Activated naive CD4-positive, alpha-beta T cell treated with anti-CD3 and anti-CD28 coated beads, Interleukin-2, amount 10 ng/mL, durations not matched to agents 7 days and 5 days (primary cell): ENCODE results near the gene SLC35B3.

Source experiments
- CTCF ChIA-PET: fragments of 350-600 bp; sonication (Branson Sonifier 250); formaldehyde crosslinking; loops from one replicate; lab custom pipeline; 2021; ENCODE audit warnings: antibody characterized with exemption; lab: Charles Lee
- DNase-seq: peaks from one replicate; pipeline ENCODE4 v3.0.0-alpha.2; 2020
- H3K27ac Mint-ChIP-seq: one replicate; pipeline ENCODE4 v1.8.0; 2021; ENCODE audit warnings: mild to moderate bottlenecking, moderate library complexity, mixed read lengths
- H3K27me3 Mint-ChIP-seq: one replicate; pipeline ENCODE4 v1.8.0; 2021; ENCODE audit warnings: mild to moderate bottlenecking, mixed read lengths
- H3K36me3 Mint-ChIP-seq: one replicate; pipeline ENCODE4 v1.8.0; 2021; ENCODE audit warnings: mixed read lengths
- H3K4me1 Mint-ChIP-seq: one replicate; pipeline ENCODE4 v1.8.0; 2021; ENCODE audit warnings: mixed read lengths
- H3K4me3 Mint-ChIP-seq: one replicate; pipeline ENCODE4 v1.8.0; 2021; ENCODE audit warnings: mild to moderate bottlenecking, moderate library complexity, mixed read lengths
- H3K9me3 Mint-ChIP-seq: one replicate; pipeline ENCODE4 v1.8.0; 2021; ENCODE audit warnings: mixed read lengths

Gene SLC35B3

GRCh38 chr6:8389036-8389818 lies 46.1 kb downstream of the SLC35B3 start:
- peaks cover 24% of the 10 kb centered on the region for H3K4me1 Mint-ChIP-seq
- no peak overlapping the region for H3K27ac Mint-ChIP-seq
- peaks cover 4% of the 10 kb centered on the region for H3K27me3 Mint-ChIP-seq
- CTCF ChIA-PET: no interaction called here
- peaks cover 1% of the 10 kb centered on the region for H3K36me3 Mint-ChIP-seq
- no peak for DNase-seq
- H3K4me3 Mint-ChIP-seq: no peak overlapping the region
- no peaks in the 10 kb centered on the region for H3K9me3 Mint-ChIP-seq

GRCh38 chr6:8387942-8388437 lies 47.4 kb downstream of the SLC35B3 start:
- CTCF ChIA-PET: no interaction called here
- no peak overlapping the region for H3K4me3 Mint-ChIP-seq

GRCh38 chr6:8383584-8383983 lies 51.8 kb downstream of the SLC35B3 start:
- H3K27me3 Mint-ChIP-seq: peaks cover 7% of the 10 kb centered on the region
- DNase-seq: no peak
- H3K4me1 Mint-ChIP-seq: no peaks in the 10 kb centered on the region
- CTCF ChIA-PET: no interaction called here
- no peak overlapping the region for H3K27ac Mint-ChIP-seq
- no peaks in the 10 kb centered on the region for H3K36me3 Mint-ChIP-seq
- H3K9me3 Mint-ChIP-seq: no peaks in the 10 kb centered on the region
- H3K4me3 Mint-ChIP-seq: no peak overlapping the region

More at GRCh38 chr6:8387942-8388437, 47.4 kb downstream of the SLC35B3 start:
- Mint-ChIP-seq H3K36me3 (peaks cover 1% of the 10 kb centered on the region), H3K9me3 (no peaks in the 10 kb centered on the region), H3K27me3 (peaks cover 7% of the 10 kb centered on the region), H3K4me1 (peaks cover 16% of the 10 kb centered on the region), H3K27ac (no peak overlapping the region)
- DNase-seq: no peak

- Mint-ChIP-seq H3K27me3 (peaks cover 4% of the 10 kb centered on the region), H3K9me3 (no peaks in the 10 kb centered on the region), H3K4me3 (no peak overlapping the region), H3K27ac (no peak overlapping the region), H3K4me1 (no peaks in the 10 kb centered on the region), H3K36me3 (no peaks in the 10 kb centered on the region)
- DNase-seq: no peak
- CTCF ChIA-PET: no interaction called here
These were observed 52.9 kb downstream of the SLC35B3 start for GRCh38 chr6:8382434-8382833.

- Mint-ChIP-seq H3K9me3 (no peaks in the 10 kb centered on the region), H3K4me1 (no peaks in the 10 kb centered on the region), H3K4me3 (no peak overlapping the region), H3K36me3 (no peaks in the 10 kb centered on the region), H3K27me3 (peaks cover 3% of the 10 kb centered on the region), H3K27ac (no peak overlapping the region)
- CTCF ChIA-PET: no interaction called here
- no peak for DNase-seq
These were observed 59.4 kb downstream of the SLC35B3 start for GRCh38 chr6:8375916-8376315.
